K562 (cell line): ENCODE data around the gene SND1. TPM values are rescaled to one million over a fixed set of nuclear protein-coding genes. Genes with fewer than 3 reads are reported as not detected.

Experiments used
- BCLAF1 ChIP-seq, 2 experiments: fragments of 450-650 bp in 1 of 2; IDR thresholded peaks; 2 replicates each; pipeline ENCODE4 v1.6.1; 2011 to 2017; ENCODE audit warnings: low read depth in 2 of 2, antibody characterized with exemption in 1 of 2, borderline replicate concordance in 1 of 2, low read length in 1 of 2, mild to moderate bottlenecking in 1 of 2, mixed read lengths in 1 of 2; ENCODE audit not compliant: control insufficient read depth in 1 of 2
- CBX3 ChIP-seq, 2 experiments: IDR thresholded peaks; 1 replicate in 1 of 2; 2 replicates in 1 of 2; pipeline ENCODE4 v1.6.1; 2012; ENCODE audit warnings: inconsistent platforms in 2 of 2, low read length in 2 of 2, borderline replicate concordance in 1 of 2, control low read depth in 1 of 2
- CTBP1 ChIP-seq: fragments of 450-650 bp; IDR thresholded peaks from 2 replicates; pipeline ENCODE4 v1.6.1; 2016; ENCODE audit warnings: borderline replicate concordance
- ETV1 ChIP-seq: fragments of 450-650 bp; conservative IDR thresholded peaks from 2 replicates; pipeline ENCODE4 v1.6.1; 2016; ENCODE audit warnings: missing genetic modification characterization, control low read depth, low read depth, missing compliant biosample characterization
- HIVEP1 ChIP-seq: fragments of 250-450 bp; sonication (Bioruptor Pico); IDR thresholded peaks from 2 replicates; pipeline ENCODE4 v1.4.0; 2020; ENCODE audit warnings: mild to moderate bottlenecking
- HNRNPUL1 ChIP-seq: fragments of 200-400 bp; formaldehyde crosslinking; IDR thresholded peaks from 2 replicates; pipeline ENCODE4 v1.6.1; 2017; ENCODE audit warnings: low read length
- MYBL2 ChIP-seq, 2 experiments: fragments of 450-650 bp in 1 of 2; sonication (generic) in 1 of 2; formaldehyde crosslinking in 1 of 2; IDR thresholded peaks; 2 replicates each; pipeline versions ENCODE4 v1.6.1 to v1.8.1; 2017 to 2022; ENCODE audit warnings: borderline replicate concordance in 1 of 2, inconsistent platforms in 1 of 2, low read depth in 1 of 2, mild to moderate bottlenecking in 1 of 2, missing genetic modification reagents in 1 of 2, moderate library complexity in 1 of 2
- POLR2A ChIP-seq: fragments of 450-650 bp; conservative IDR thresholded peaks from 2 replicates; pipeline ENCODE4 v1.6.1; 2016
- RBFOX2 ChIP-seq: fragments of 200-400 bp; formaldehyde crosslinking; IDR thresholded peaks from 2 replicates; pipeline ENCODE4 v1.6.1; 2017; ENCODE audit warnings: low read depth, mild to moderate bottlenecking, low read length, moderate library complexity
- TRIM24 ChIP-seq, 2 experiments: fragments of 450-650 bp; IDR thresholded peaks; 2 replicates each; pipeline ENCODE4 v1.6.1; 2016
- UBTF ChIP-seq, 2 experiments: IDR thresholded peaks; 2 replicates each; pipeline ENCODE4 v1.6.1; 2012; ENCODE audit warnings: improper control_type of control experiment in 2 of 2, low read depth in 2 of 2, low read length in 2 of 2, borderline replicate concordance in 1 of 2
- ZNF507 ChIP-seq: conservative IDR thresholded peaks from 2 replicates; pipeline ENCODE4 v1.6.1; 2017; ENCODE audit warnings: missing genetic modification characterization, missing compliant biosample characterization
- polyA plus RNA-seq, 8 experiments: library from polyadenylated mRNA; depleted of rRNA in 4 of 8; stranded (reverse) in 5 of 8; unstranded in 3 of 8; fragments of >200 nt; fragmentation: Nextera tagmentation in 2 of 8; fragmentation: Illumina TruSeq in 1 of 8; extraction: Ambion mirVana in 2 of 8; extraction: Trizol in 1 of 8; gene quantifications; 2 replicates each; pipeline versions ENCODE4 v1.2.1 to v1.2.3, GENCODE V29; 2011 to 2014; ENCODE audit warnings: inconsistent platforms in 1 of 8, missing spikeins in 1 of 8
- total RNA-seq, 7 experiments: library from RNA; depleted of rRNA in 6 of 7; stranded (reverse); fragments of >200 nt in 6 of 7; fragmentation: Illumina TruSeq in 2 of 7; extraction: Trizol in 2 of 7; gene quantifications; 2 replicates each; pipeline versions ENCODE4 v1.2.1 to v1.2.3, GENCODE V29; 2011 to 2021; ENCODE audit warnings: low replicate concordance in 1 of 7
- TF ChIP-seq, protein P1 (sequence below): fragments of 450-650 bp; IDR thresholded peaks from 2 replicates; pipeline ENCODE4 v1.6.1; 2018; ENCODE audit not compliant: partially characterized antibody
- TF ChIP-seq, protein P2 (sequence below): conservative IDR thresholded peaks from 2 replicates; pipeline ENCODE4 v1.6.1; 2011; ENCODE audit warnings: low read depth, mild to moderate bottlenecking, low read length; ENCODE audit not compliant: control insufficient read depth

The SND1 gene
- total and polyA plus RNA-seq, 9 of the 15 experiments (the other 6 are each of a cell fraction or from before 2014, with no cell fraction given): 46.5 to 307 (median 191) TPM

GRCh38 chr7:128121711-128122530, 469.9 kb downstream of the SND1 start (continued):
- peak; percentile 15; the same call in 1 of the 2 replicates for TF ChIP-seq CTBP1
- TF ChIP-seq ZNF507 (tag): no peak
- TF ChIP-seq, protein P1, sequence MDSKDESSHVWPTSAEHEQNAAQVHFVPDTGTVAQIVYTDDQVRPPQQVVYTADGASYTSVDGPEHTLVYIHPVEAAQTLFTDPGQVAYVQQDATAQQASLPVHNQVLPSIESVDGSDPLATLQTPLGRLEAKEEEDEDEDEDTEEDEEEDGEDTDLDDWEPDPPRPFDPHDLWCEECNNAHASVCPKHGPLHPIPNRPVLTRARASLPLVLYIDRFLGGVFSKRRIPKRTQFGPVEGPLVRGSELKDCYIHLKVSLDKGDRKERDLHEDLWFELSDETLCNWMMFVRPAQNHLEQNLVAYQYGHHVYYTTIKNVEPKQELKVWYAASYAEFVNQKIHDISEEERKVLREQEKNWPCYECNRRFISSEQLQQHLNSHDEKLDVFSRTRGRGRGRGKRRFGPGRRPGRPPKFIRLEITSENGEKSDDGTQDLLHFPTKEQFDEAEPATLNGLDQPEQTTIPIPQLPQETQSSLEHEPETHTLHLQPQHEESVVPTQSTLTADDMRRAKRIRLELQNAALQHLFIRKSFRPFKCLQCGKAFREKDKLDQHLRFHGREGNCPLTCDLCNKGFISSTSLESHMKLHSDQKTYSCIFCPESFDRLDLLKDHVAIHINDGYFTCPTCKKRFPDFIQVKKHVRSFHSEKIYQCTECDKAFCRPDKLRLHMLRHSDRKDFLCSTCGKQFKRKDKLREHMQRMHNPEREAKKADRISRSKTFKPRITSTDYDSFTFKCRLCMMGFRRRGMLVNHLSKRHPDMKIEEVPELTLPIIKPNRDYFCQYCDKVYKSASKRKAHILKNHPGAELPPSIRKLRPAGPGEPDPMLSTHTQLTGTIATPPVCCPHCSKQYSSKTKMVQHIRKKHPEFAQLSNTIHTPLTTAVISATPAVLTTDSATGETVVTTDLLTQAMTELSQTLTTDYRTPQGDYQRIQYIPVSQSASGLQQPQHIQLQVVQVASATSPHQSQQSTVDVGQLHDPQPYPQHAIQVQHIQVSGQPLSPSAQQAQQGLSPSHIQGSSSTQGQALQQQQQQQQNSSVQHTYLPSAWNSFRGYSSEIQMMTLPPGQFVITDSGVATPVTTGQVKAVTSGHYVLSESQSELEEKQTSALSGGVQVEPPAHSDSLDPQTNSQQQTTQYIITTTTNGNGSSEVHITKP: no peak
- TF ChIP-seq UBTF (IDR thresholded peaks at IDR 0.05; ENCODE audit: borderline replicate concordance in 1 of 2, low read depth in 2 of 2, low read length in 2 of 2): 0 out of 4 replicates have a peak, but pooled peaks of 1 of the 2 experiments have one; percentile 61
- TF ChIP-seq HNRNPUL1: no peak
- peak in 1 of 2 experiments; percentile 19; a peak in 1 of 3 replicates for TF ChIP-seq CBX3 (IDR thresholded peaks at IDR 0.05; ENCODE audit: borderline replicate concordance in 1 of 2, low read length in 2 of 2)
- peak; percentile 32; the same call in 1 of the 2 replicates for TF ChIP-seq RBFOX2
- TF ChIP-seq HIVEP1 (CRISPR knock-in tag): no peak
- 0 out of 4 replicates have a peak, but pooled peaks of 1 of the 2 experiments have one; percentile 49 for TF ChIP-seq BCLAF1 (IDR thresholded peaks at IDR 0.05; ENCODE audit: borderline replicate concordance in 1 of 2, control insufficient read depth in 1 of 2, low read depth in 2 of 2, low read length in 1 of 2)
- TF ChIP-seq POLR2A: no peak
- TF ChIP-seq MYBL2 (IDR thresholded peaks at IDR 0.05; ENCODE audit: low read depth): no peak
- TF ChIP-seq MYBL2 (CRISPR knock-in tag; IDR thresholded peaks at IDR 0.05; ENCODE audit: borderline replicate concordance): no peak
- TF ChIP-seq ETV1 (tag): peak; percentile 36; the same call in 1 of the 2 replicates
- TF ChIP-seq, protein P2, sequence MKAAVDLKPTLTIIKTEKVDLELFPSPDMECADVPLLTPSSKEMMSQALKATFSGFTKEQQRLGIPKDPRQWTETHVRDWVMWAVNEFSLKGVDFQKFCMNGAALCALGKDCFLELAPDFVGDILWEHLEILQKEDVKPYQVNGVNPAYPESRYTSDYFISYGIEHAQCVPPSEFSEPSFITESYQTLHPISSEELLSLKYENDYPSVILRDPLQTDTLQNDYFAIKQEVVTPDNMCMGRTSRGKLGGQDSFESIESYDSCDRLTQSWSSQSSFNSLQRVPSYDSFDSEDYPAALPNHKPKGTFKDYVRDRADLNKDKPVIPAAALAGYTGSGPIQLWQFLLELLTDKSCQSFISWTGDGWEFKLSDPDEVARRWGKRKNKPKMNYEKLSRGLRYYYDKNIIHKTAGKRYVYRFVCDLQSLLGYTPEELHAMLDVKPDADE: 0 out of 2 replicates have a peak, but pooled peaks have one; percentile 50
- TF ChIP-seq TRIM24 (IDR thresholded peaks at IDR 0.05): peak in 1 of 2 experiments; percentile 57; a peak in 2 of 4 replicates
